Hematopoietic multipotent progenitor cell treated with erythropoietin and hydrocortisone succinate and interleukin-3 and kit ligand, for 15 days (in vitro differentiated cells): Measurements from ENCODE around the gene EIF3A.

Experiments
- DNase-seq: peaks from one replicate; pipeline ENCODE4 v3.0.0-alpha.2; 2015; ENCODE audit warnings: low spot score

Gene EIF3A

DNA sequence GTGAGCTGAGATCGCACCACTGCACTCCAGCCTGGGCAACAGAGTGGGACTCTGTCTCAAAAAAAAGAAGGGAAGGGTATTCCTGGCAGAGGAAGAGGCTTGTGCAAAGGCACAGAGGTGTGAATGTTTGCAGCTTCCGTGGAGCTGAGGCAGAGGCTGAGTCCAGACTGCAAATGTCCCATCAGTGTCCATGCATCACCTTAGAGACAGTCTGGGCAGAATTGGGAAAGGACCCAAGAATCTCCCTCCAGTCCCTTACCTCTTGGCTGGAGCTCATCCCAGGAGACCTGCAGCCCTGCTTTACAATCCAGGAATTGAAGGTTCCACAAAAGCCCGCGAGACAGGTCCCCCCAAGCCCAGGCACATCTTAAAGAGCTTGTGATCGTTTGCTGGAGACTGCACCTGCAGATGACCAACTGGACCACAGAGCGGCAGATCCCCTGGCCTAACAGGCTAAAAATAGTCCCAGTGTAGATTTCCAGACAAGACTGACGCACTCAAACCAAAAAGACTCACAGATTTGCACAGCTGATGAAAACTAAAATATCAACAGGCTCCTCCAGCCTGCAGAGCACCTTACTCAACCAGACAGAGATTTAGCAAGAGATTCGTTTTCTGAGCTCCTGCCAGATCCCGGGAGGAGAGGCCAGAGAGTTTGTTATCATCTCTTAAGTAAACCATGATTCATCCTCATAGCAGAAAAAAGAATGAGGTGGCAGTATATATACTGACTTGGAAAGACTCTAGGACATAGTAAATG, 74.0 kb downstream of the EIF3A start:
- DNase-seq = no peak

DNA sequence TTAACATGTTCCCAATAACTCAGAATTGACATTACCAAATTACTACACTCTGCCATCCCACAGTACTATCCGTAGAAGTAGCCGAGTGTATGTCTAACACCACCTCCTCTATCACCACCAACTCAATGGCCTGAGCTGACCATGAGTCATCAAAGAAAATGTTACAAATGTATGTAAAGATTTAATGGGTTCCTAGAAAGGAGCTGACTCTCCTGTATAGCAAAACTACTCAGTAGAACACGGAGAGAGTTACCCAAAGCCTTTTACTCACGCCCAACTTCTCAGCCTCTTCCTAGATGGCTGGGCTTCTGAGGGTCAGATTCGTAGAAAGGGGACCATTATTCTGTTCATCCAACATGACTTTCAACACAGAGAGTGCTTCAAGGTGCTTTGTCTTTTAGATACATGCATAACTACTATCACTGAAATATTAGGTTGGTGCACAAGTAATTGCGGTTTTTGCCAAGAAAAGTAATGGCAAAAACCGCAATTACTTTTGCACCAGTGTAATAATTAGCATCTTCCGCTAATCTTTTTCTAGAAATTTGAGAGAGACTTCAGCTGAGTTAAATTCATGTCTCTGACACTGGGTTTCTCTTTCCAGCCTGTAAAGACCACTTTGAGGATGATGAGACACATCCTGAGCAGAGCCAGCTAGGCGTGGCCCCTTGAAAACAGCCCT, 75.1 kb downstream of the EIF3A start:
- no peak for DNase-seq

DNA sequence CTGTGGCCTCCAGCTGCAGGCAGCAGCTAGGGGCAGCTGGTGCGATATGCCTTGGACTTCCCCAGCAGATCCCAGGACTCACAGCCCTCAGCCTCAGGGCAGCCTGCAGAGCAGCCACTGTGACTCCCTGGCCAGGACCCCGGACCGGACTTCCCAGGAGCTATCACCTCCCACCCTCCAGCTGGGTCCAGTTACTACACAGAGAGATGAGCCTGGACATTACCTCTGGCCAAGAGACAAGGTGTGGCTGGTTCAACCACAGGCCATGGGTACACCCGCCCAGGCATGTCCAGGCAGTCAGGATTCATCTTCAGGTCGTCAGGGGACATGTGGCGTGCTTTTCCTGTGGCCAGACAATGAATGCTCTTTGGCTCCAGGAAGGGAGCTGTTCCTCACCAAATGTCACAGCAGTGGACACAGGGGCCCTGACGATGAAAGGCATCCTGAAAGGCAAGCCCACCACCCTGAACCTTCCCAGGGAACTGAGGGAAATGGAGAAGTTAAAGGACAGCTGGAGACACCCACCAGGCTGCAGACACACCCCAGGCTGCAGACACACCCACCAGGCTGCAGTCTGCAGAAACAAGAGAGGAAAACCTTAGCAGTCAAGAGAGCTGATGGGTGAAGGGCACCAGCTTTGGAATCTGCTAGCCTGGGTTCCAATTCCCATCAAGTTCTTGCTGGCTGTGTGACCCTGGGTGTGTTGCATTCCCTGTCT, 76.9 kb downstream of the EIF3A start:
- no peak for DNase-seq

- no peak for DNase-seq
Measured at GRCh38 chr10:119001717-119002500, 78.7 kb downstream of the EIF3A start.

GRCh38 chr10:118998183-118998582, 82.4 kb downstream of the EIF3A start:
- no peak for DNase-seq

DNA sequence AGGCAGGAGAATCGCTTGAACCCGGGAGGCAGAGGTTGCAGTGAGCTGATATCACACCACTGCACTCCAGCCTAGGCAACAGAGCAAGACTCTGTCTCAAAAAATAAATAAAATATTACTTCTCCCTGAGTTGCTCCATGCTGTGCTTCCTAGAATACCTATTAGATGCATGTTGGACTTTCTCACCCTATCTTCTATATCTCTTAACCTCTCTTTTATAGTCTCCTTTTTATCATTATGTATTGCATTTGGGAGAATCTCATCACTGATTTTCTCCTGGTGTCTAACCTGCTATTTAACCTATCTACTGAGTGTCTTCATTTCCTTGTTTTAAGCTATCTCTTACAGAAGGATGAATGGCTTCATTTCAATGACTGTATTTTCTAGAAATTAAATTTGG, 83.2 kb downstream of the EIF3A start:
- DNase-seq = no peak

DNA sequence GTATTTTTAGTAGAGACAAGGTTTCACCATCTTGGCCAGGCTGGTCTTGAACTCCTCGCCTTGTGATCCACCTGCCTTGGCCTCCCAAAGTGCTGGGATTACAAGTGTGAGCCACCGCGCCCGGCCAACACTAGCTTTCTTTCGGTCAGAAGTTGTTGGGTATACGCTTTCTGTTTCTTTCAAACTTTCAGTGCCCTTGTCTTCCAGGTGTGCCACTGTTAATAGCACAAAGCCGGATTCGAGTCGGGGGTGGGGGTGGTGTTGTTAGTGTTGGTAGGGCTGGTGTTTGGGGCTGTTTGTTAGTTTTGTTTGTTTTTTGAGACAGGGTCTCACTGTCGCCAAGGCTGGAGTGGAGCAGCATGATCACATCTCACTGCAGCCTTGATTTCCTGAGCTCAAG, 84.9 kb downstream of the EIF3A start:
- no peak for DNase-seq

GRCh38 chr10:118994321-118994720, 86.3 kb downstream of the EIF3A start:
- no peak for DNase-seq

DNA sequence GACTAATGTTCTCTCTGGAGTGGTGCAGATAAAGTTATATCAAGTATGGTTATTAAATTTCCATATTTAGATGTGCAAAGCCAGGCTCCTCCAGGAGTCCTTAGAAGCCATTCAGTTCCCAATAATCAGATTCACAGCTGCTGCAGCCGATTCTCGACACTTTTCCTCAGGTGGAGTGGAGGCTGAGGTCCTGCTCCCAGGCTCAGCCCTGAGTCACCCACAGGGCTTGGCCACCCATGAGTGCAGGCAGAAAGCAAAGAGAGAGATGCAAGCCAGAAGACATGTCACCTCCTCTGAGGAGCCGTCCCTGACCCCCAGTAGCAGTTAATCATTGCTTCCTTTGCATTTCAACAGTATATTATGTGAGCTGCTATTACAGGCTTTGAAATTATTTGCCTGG, 87.4 kb downstream of the EIF3A start:
- DNase-seq = no peak

DNA sequence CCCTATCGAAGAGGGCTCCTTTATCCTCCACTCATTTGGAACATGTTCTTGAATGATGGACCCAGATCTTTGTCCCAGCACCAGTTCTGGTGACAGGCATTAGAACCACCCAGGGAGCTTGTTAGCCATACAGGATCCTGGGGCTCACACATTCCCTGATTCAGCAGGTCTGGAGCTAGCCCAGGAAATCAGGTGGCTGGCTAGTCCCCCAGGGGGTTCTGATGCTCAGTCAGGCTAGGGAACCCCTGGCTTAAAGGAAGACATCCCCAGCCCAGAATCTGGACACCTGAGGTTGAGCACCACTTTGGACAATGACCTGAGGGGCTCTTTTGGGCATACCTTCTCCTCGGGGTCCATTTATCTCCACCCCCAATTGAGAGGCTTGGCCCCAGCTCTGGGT, 88.1 kb downstream of the EIF3A start:
- DNase-seq = no peak

GRCh38 chr10:118990326-118990725, 90.3 kb downstream of the EIF3A start:
- DNase-seq = no peak

- DNase-seq = no peak
Measured at GRCh38 chr10:118986815-118987790, 93.5 kb downstream of the EIF3A start.

DNA sequence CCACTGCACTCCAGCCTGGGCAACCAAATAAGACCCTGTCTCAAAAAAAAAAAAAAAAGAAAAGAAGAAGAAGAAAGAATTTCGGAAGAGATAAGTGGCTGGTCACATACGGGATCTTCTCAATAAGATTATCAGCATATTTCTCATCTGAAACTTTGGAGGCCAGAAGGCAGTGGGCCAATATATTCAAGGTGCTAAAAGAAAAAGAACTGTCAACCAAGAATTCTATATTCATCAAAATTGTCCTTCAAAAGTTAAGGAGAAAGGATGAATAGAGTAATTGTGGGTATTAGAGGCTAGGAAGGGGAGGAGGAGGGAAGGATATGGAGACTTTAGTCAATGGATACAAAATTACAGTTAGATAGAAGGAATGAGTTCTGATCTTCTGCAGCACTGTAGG, 95.0 kb downstream of the EIF3A start:
- no peak for DNase-seq
